Esophagus squamous epithelium (tissue), 4 donors: Measurements from ENCODE around the gene FGF8.

Experiments used
- CTCF ChIP-seq, 6 experiments: fragments of 450-650 bp in 4 of 6; fragments of 200-600 bp in 2 of 6; sonication (generic) in 2 of 6; IDR thresholded peaks; one replicate each; pipeline ENCODE4 v1.5.1; 2016 to 2019; ENCODE audit warnings: antibody characterized with exemption in 6 of 6, mild to moderate bottlenecking in 4 of 6, moderate library complexity in 4 of 6
- POLR2A ChIP-seq, 4 donors: fragments of 450-650 bp; IDR thresholded peaks; one replicate each; pipeline ENCODE4 v1.6.1; 2017; ENCODE audit warnings: antibody characterized with exemption in 4 of 4, mild to moderate bottlenecking in 4 of 4, moderate library complexity in 3 of 4

GRCh38 chr10:101725296-101726114 lies 50.4 kb downstream of the FGF8 start:
- TF ChIP-seq POLR2A (IDR thresholded peaks at IDR 0.05) (no peak), CTCF (IDR thresholded peaks at IDR 0.05) (no peak)
